ENCODE data around the gene CNIH4. TPM values are rescaled to one million over a fixed set of nuclear protein-coding genes. Genes with fewer than 3 reads are reported as not detected.

CNIH4 gene
- total and polyA plus RNA-seq, 12 donors = 10.0 to 73.0 (median 42.4) TPM

DNA sequence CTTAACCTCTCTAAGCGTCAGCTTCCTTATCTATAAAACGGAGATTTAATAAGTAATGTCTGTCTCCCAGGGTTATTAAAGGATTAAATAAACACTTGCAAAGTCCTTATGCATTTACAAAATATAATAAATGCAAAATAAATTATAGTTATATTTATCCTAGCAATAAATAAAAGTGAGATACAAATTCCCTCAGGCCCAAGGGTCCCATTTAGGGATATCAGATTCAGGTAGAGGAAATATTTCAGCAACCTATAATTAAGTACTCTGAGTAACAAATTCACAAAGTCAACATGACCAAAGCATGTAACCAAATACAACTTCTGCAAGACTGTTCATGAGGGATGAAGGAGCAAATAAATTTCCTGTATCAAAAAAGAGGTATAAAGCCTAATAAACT lies 44.7 kb upstream of the CNIH4 start:
- no peak for TF ChIP-seq POLR2A (IDR thresholded peaks at IDR 0.05)
- TF ChIP-seq, protein P1, sequence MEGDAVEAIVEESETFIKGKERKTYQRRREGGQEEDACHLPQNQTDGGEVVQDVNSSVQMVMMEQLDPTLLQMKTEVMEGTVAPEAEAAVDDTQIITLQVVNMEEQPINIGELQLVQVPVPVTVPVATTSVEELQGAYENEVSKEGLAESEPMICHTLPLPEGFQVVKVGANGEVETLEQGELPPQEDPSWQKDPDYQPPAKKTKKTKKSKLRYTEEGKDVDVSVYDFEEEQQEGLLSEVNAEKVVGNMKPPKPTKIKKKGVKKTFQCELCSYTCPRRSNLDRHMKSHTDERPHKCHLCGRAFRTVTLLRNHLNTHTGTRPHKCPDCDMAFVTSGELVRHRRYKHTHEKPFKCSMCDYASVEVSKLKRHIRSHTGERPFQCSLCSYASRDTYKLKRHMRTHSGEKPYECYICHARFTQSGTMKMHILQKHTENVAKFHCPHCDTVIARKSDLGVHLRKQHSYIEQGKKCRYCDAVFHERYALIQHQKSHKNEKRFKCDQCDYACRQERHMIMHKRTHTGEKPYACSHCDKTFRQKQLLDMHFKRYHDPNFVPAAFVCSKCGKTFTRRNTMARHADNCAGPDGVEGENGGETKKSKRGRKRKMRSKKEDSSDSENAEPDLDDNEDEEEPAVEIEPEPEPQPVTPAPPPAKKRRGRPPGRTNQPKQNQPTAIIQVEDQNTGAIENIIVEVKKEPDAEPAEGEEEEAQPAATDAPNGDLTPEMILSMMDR (IDR thresholded peaks at IDR 0.05) = no peak

DNA sequence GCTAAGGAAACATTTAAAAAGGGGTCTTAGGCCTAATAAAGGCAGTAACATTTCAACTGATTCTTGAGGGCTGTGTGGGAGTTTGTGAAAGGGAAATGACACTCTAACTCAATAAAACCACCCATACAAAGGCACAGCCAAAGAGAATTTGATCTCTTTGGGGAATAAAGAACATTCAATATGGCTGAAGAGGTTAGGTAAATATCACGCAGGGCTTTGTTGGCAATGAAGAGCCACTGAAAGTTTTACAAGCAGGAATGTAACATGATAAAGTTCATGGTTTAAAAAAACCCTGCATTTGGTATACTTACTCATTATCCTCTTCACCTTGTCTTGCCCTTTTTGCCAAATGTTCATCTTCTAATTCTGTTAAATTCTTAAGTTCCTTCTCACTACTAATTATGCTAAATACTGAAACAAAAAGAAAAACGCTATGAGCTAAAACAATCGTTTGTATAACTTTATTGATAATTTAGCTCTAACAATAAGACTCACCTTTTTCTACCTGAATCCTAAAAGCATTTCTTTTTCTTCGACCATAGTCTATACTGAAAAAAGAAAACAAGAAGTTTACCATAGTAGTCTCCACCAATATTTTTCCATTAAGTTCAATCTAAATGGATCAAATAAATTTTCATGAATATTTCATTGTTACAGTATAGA lies 39.2 kb upstream of the CNIH4 start:
- DNase-seq = no peak
- H3K27ac ChIP-seq = no peak overlapping the region
- intact Hi-C loops (cut with DNase I) = no loop called here
- H3K9me3 ChIP-seq (replicated peaks in 1 of 3) = no peaks in the 10 kb centered on the region
- H3K36me3 ChIP-seq (replicated peaks in 1 of 2) = peaks cover 0 to 29% of the 10 kb centered on the region in 2 donors
- H3K27me3 ChIP-seq = no peaks in the 10 kb centered on the region
- 88 to 92% (median 90%) methylated on average over 4 of the region's 4 CpGs for WGBS, 4 donors
- no peak for TF ChIP-seq POLR2A (IDR thresholded peaks at IDR 0.05)
- TF ChIP-seq, protein P1 (IDR thresholded peaks at IDR 0.05) = no peak
- no peak overlapping the region for H3K4me3 ChIP-seq
- no peaks in the 10 kb centered on the region for H3K4me1 ChIP-seq (replicated peaks in 1 of 2)

More for the DNA sequence above, 44.7 kb upstream of the CNIH4 start:
- Histone ChIP-seq H3K9me3 (replicated peaks in 1 of 3) (no peaks in the 10 kb centered on the region), H3K27ac (no peak overlapping the region), H3K36me3 (replicated peaks in 1 of 2) (peaks cover 0 to 43% of the 10 kb centered on the region in 2 donors), H3K4me3 (no peak overlapping the region), H3K27me3 (no peaks in the 10 kb centered on the region), H3K4me1 (replicated peaks in 1 of 2) (no peaks in the 10 kb centered on the region)
- intact Hi-C loops (cut with DNase I) = no loop called here
- WGBS, 4 donors = 82 to 86% (median 85%) methylated on average over 2 of the region's 2 CpGs
- no peak for DNase-seq

DNA sequence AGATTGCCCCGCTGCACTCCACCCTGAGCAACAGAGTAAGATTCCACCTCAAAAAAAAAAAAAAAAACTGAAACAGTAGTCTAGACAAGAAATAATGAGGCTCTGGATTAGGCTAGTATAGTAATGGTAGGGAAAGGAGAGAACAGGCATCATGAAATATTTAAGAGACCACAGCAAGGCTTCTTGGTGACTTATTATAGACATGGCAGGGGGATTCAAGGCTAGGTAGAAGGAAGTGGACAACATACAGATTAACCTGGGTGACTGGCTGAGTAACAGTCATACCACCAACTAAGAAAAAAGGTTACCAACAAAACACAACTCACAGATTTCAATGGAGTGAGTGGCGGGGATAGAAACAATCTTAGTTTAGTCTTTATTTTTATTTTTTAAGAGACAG lies 35.0 kb upstream of the CNIH4 start:
- TF ChIP-seq, protein P1 (IDR thresholded peaks at IDR 0.05) = no peak
- H3K9me3 ChIP-seq (replicated peaks in 1 of 3) = no peaks in the 10 kb centered on the region

DNA sequence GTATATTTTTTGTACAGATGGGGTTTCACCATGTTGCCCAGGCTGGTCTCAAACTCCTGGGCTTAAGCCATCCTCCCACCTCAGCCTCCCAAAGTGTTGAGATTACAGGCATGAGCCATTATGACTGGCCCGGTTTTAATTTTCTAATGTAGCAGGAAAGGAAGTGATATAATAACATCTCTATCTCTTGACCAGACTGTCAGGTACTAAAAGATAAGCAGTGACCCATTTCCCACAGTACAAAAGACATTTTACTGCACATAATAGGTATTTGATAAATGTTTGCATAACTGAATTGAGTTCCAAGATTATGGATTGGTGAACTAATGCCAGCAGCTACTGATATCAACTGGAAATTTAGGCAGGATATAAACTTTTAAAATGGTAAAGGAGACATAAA lies 30.7 kb upstream of the CNIH4 start:
- H3K4me1 ChIP-seq (replicated peaks in 1 of 2) = peaks cover 14 to 20% of the 10 kb centered on the region in 2 donors
- no peak overlapping the region for H3K4me3 ChIP-seq
- TF ChIP-seq POLR2A (IDR thresholded peaks at IDR 0.05) = no peak
- TF ChIP-seq, protein P1 (IDR thresholded peaks at IDR 0.05) = no peak
- H3K36me3 ChIP-seq (replicated peaks in 1 of 2) = peaks cover 0 to 3% of the 10 kb centered on the region in 2 donors
- DNase-seq = no peak
- WGBS, 4 donors = 75 to 95% (median 87%) methylated on average over 1 of the region's 1 CpG
- no peaks in the 10 kb centered on the region for H3K9me3 ChIP-seq (replicated peaks in 1 of 3)
- no peaks in the 10 kb centered on the region for H3K27me3 ChIP-seq
- no peak overlapping the region for H3K27ac ChIP-seq
- intact Hi-C loops (cut with DNase I) = loop anchor here in 1 of 2 donors (5.0 kb wide), 1 partner anchor 209 kb away; no protein-coding TSS in a partner anchor

More for the DNA sequence above, 35.0 kb upstream of the CNIH4 start:
- H3K4me1 ChIP-seq (replicated peaks in 1 of 2) = no peaks in the 10 kb centered on the region
- no peaks in the 10 kb centered on the region for H3K27me3 ChIP-seq
- no peak overlapping the region for H3K27ac ChIP-seq
- intact Hi-C loops (cut with DNase I) = no loop called here
- H3K36me3 ChIP-seq (replicated peaks in 1 of 2) = peaks cover 0 to 3% of the 10 kb centered on the region in 2 donors
- WGBS, 4 donors = 94 to 100% (median 97%) methylated on average over 2 of the region's 2 CpGs
- no peak for DNase-seq
- H3K4me3 ChIP-seq = no peak overlapping the region
